Endothelial cell (in vitro differentiated cells): ENCODE results near the gene RNF43. TPM values are rescaled to one million over a fixed set of nuclear protein-coding genes. Genes with fewer than 3 reads are reported as not detected.

ENCODE experiments used
- DNase-seq: peaks from one replicate; pipeline ENCODE4 v3.0.0; 2021; ENCODE audit warnings: low spot score
- H3K27ac Mint-ChIP-seq: one replicate; pipeline ENCODE4 v1.8.0; 2021; ENCODE audit warnings: mixed read lengths, inconsistent platforms; ENCODE audit not compliant: unreplicated experiment
- H3K27me3 Mint-ChIP-seq: one replicate; pipeline ENCODE4 v1.8.0; 2021; ENCODE audit warnings: mild to moderate bottlenecking, moderate library complexity, mixed read lengths, inconsistent platforms; ENCODE audit not compliant: unreplicated experiment
- H3K36me3 Mint-ChIP-seq: one replicate; pipeline ENCODE4 v1.8.0; 2021; ENCODE audit warnings: mild to moderate bottlenecking, low read depth, mixed read lengths, inconsistent platforms; ENCODE audit not compliant: unreplicated experiment
- H3K4me1 Mint-ChIP-seq: one replicate; pipeline ENCODE4 v1.8.0; 2021; ENCODE audit warnings: mild to moderate bottlenecking, mixed read lengths, inconsistent platforms; ENCODE audit not compliant: unreplicated experiment
- H3K4me3 Mint-ChIP-seq: one replicate; pipeline ENCODE4 v1.8.0; 2021; ENCODE audit warnings: mild to moderate bottlenecking, mixed read lengths, inconsistent platforms; ENCODE audit not compliant: unreplicated experiment
- H3K9me3 Mint-ChIP-seq: one replicate; pipeline ENCODE4 v1.8.0; 2021; ENCODE audit warnings: mixed read lengths, inconsistent platforms; ENCODE audit not compliant: unreplicated experiment
- total RNA-seq: library from RNA; stranded (reverse); fragmentation: NEBNext Ultra II Directional; extraction: Animal tissue kit (Norgen Biotek cat#: 25700); gene quantifications from one replicate; pipeline ENCODE4 v1.2.1, GENCODE V29; 2021; ENCODE audit not compliant: unreplicated experiment
- TF ChIP-seq, protein P1 (sequence below): fragments of 200-600 bp; sonication (generic); IDR thresholded peaks from one replicate; pipeline ENCODE4 v1.5.0; 2021; ENCODE audit warnings: antibody characterized with exemption; ENCODE audit not compliant: unreplicated experiment

RNF43 gene
- total RNA-seq, 1 donor from 2014 or later: 0.56 TPM

DNA sequence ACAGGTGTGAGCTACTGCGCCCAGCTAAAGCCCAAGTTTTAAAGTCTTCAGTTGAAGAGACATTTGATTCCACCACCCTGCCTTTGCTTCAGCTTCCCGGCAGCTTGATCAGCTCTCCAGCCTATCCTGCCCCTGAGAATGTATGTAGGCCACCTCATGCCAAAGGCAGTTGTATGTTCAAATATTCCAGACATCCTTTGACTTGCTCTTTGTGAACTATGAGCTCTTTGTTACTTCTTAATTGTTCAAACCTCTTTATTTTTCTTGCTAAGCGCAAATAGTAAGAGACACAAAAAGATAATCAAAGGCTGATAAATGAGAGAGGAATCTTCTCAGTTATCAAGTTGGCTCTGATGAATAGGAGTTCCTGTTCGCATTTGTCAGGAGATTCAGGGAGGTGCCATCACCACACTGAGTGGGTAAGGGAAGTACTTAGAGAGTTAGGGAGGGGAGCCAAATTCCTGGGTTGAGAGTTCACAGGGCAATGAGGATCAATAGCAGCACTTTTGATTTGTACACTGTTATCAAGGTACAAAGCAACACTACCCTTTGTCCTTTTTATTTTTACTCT lies 33.4 kb downstream of the RNF43 start:
- TF ChIP-seq, protein P1, sequence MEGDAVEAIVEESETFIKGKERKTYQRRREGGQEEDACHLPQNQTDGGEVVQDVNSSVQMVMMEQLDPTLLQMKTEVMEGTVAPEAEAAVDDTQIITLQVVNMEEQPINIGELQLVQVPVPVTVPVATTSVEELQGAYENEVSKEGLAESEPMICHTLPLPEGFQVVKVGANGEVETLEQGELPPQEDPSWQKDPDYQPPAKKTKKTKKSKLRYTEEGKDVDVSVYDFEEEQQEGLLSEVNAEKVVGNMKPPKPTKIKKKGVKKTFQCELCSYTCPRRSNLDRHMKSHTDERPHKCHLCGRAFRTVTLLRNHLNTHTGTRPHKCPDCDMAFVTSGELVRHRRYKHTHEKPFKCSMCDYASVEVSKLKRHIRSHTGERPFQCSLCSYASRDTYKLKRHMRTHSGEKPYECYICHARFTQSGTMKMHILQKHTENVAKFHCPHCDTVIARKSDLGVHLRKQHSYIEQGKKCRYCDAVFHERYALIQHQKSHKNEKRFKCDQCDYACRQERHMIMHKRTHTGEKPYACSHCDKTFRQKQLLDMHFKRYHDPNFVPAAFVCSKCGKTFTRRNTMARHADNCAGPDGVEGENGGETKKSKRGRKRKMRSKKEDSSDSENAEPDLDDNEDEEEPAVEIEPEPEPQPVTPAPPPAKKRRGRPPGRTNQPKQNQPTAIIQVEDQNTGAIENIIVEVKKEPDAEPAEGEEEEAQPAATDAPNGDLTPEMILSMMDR: no peak
- Mint-ChIP-seq H3K27me3 (peaks cover 6% of the 10 kb centered on the region), H3K9me3 (no peaks in the 10 kb centered on the region), H3K27ac (no peak overlapping the region), H3K4me3 (no peak overlapping the region), H3K4me1 (peaks cover 32% of the 10 kb centered on the region), H3K36me3 (no peaks in the 10 kb centered on the region)
- DNase-seq: no peak

DNA sequence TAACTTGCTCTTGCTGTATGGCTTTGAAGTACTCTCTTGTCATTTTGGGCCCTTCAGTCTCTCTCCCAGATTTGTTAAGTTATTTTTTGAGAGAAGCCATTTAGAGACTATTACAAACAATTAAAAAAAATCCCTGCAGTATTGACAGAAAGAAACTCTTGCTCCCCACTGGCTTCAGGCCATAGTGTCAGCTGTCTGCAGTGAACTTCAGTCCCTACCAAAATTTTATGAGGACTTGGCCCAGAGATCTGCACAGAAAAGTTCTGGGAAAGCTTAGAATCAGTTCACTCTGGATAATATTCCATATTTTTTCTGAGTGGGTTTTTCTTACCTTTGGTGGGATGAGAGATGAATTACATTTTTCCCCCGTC lies 34.5 kb downstream of the RNF43 start:
- Mint-ChIP-seq H3K36me3 (no peaks in the 10 kb centered on the region), H3K4me1 (peaks cover 32% of the 10 kb centered on the region), H3K4me3 (no peak overlapping the region), H3K9me3 (no peaks in the 10 kb centered on the region), H3K27ac (no peak overlapping the region), H3K27me3 (peaks cover 2% of the 10 kb centered on the region)
- no peak for DNase-seq
- TF ChIP-seq, protein P1: no peak

DNA sequence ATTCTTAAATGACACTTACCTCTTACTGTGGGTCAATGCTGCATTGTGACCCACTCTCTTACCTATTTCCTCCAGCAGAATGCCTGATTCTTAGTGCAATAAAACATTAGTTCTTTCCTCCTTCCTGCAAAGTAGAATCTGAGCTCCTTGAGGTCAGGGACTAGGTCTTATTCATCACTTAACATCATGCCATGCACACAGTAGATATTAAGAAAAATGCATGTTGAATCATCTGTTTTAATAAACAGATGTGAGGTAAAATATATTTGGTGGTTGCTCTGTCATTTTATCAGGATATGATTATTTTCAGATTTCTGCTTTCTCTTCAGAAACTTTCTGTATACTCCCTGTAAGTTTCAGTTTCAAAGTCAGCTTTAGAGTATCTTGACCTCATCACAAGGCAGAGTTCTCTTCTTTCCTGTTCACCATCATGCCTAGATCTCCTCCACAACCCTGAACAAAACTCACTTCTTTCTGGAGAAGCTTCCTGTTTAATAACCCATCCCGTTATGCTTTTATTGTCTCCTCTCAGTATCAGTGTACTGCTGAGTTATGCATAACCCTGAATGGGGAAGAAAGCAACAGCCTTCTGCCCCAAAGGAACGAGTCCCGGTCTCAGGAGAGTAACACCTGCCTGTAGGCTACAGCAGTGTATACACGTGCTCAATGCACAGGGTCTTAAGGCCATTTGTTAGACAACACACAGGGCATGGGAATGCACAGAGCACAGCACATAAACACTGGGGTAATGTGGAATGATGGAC lies 35.0 kb downstream of the RNF43 start:
- Mint-ChIP-seq H3K4me1 (peaks cover 36% of the 10 kb centered on the region), H3K4me3 (no peak overlapping the region), H3K27me3 (peaks cover 2% of the 10 kb centered on the region), H3K9me3 (no peaks in the 10 kb centered on the region), H3K36me3 (no peaks in the 10 kb centered on the region), H3K27ac (no peak overlapping the region)
- TF ChIP-seq, protein P1: no peak
- no peak for DNase-seq

DNA sequence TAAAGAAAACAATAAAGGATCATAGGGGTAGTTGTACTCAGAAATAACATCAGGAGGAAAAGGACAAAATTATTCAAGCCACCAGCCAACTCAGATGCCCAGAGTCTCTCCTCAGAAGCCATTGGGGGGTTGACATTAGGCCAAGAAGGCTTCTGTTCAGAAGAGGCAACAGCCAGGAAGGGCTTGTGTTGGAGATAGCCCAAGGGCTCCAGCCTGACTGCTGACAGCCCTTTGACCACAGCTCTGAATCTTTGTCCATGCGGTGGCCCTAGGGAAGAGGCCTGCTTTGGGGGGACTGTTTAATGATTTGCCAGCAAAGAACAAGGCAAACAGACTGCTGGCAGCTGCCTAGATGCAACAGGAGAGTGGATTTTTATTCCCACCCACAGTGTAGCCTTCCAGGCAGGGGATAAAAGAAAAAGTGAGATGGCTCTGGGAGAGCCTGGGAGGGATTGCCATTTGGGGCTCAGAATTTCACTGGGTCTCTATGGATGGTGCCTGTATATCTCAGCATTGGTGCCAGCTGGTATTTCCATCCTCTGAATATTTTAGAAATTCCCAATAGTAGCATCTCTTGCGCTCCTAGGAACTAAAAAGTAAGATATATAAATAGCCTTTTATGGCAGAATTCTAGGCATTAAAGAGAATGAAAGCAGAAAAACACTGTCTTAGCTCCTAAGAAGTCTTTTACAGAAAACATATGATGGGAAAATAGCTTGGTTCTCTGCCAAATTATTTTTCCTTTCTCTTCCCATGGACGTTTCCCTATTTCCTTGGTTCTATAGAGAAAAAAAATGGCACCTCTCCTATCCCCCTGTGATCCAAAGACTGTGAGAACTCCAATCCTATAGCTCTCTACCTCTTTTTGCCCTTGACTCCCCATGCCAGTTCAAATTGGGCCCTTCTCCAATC lies 36.0 kb downstream of the RNF43 start:
- Mint-ChIP-seq H3K4me1 (peaks cover 44% of the 10 kb centered on the region), H3K4me3 (no peak overlapping the region), H3K9me3 (no peaks in the 10 kb centered on the region), H3K27ac (no peak overlapping the region), H3K36me3 (no peaks in the 10 kb centered on the region), H3K27me3 (peaks cover 4% of the 10 kb centered on the region)
- TF ChIP-seq, protein P1: no peak
- DNase-seq: no peak
